HAP-1 (cell line): ENCODE results near the gene ARSJ.

Experiments
- DNase-seq, 2 experiments: peaks; one replicate each; pipeline ENCODE4 v3.0.0-alpha.2; 2016 to 2020; ENCODE audit warnings: low spot score in 2 of 2
- H3K27me3 ChIP-seq: fragments of 250-450 bp; sonication (Bioruptor Pico); 2 replicates; pipeline ENCODE4 v1.5.1; 2020; ENCODE audit warnings: low read depth, mild to moderate bottlenecking, moderate library complexity
- H3K36me3 ChIP-seq: fragments of 250-450 bp; sonication (Bioruptor Pico); replicated peaks from 2 replicates; pipeline ENCODE4 v1.5.1; 2020; ENCODE audit warnings: mild to moderate bottlenecking
- H3K4me1 ChIP-seq: fragments of 250-450 bp; sonication (Bioruptor Pico); 2 replicates; pipeline ENCODE4 v1.5.1; 2020; ENCODE audit warnings: mild to moderate bottlenecking
- H3K4me3 ChIP-seq: fragments of 250-450 bp; sonication (Bioruptor Pico); 2 replicates; pipeline ENCODE4 v1.5.1; 2020; ENCODE audit warnings: mild to moderate bottlenecking, moderate library complexity
- H3K9me3 ChIP-seq: fragments of 250-450 bp; sonication (Bioruptor Pico); 2 replicates; pipeline ENCODE4 v1.5.1; 2020; ENCODE audit warnings: mild to moderate bottlenecking, moderate library complexity
- in situ Hi-C: fragments of 300-500 bp; cut with MboI; formaldehyde crosslinking; loops from 3 replicates; pipeline ENCODE4 v1.14.3; 2020; ENCODE audit warnings: low sequenced_read_pairs, inconsistent platforms, mixed read lengths

ARSJ gene

DNA sequence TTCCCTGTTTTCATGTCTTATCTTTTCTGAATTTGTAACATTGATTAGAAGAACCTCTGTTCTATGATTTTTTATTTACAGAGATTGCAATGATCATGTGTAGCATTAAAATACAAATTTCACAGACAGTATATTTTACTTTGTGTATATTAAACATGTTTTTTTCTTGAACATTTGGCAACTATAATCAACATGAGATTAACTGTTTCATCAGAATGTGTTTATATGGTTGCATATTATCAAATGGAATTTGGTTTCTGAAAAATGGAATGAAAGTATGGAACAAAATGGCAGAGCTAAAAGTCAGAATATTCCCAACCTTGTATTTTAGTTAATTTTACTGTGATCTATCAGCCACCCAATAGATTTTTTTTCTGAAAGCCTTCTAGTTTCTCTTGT is 19.9 kb downstream of the ARSJ start:
- Histone ChIP-seq H3K9me3 (no peaks in the 10 kb centered on the region), H3K4me3 (no peak overlapping the region), H3K4me1 (peaks cover 6% of the 10 kb centered on the region), H3K36me3 (no peaks in the 10 kb centered on the region), H3K27me3 (no peaks in the 10 kb centered on the region)
- DNase-seq = no peak
- in situ Hi-C loops = loop anchor here (25.0 kb wide), 1 partner anchor 428 kb away; no protein-coding TSS in a partner anchor

DNA sequence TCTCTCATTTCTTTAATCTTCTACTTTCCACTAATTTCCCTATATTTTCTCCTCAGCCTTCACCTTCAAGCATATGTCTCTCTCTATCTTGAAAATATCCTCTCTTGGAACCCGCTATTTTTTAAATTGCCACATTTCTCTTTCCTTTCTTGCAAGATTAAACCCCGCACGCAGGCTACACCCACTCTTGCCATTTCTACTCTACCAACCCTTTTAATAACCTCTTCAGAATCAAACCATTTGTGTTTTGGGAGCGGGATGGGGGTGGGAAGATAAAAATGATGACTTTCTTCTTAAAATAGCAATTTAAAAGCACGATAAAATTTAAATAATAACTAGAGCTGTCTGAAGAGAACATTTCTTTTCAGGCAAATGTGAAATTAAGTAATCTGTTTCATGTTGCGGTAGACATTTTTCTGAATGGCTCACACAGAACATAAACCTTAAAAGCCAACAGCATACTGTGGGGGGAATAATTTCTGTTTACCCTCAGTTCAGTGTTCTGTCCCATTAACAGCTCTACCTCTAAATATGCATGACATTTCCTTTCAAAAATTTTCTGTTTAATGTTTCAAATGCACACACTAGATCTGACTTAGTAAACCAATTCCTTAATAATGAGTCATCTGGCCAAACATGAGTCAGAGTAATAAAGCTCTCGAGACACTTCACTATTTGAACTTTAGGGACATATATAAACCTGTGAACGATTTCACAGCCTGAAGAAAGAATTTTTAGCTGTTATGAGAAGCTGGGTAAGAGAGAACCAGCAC is 20.5 kb downstream of the ARSJ start:
- H3K36me3 ChIP-seq = no peaks in the 10 kb centered on the region
- H3K4me3 ChIP-seq = no peak overlapping the region
- no peaks in the 10 kb centered on the region for H3K27me3 ChIP-seq
- in situ Hi-C loops = loop anchor here (25.0 kb wide), 1 partner anchor 428 kb away; no protein-coding TSS in a partner anchor
- no peaks in the 10 kb centered on the region for H3K9me3 ChIP-seq
- peaks cover 6% of the 10 kb centered on the region for H3K4me1 ChIP-seq
- DNase-seq = peak in 1 of 2 experiments; percentile 32

DNA sequence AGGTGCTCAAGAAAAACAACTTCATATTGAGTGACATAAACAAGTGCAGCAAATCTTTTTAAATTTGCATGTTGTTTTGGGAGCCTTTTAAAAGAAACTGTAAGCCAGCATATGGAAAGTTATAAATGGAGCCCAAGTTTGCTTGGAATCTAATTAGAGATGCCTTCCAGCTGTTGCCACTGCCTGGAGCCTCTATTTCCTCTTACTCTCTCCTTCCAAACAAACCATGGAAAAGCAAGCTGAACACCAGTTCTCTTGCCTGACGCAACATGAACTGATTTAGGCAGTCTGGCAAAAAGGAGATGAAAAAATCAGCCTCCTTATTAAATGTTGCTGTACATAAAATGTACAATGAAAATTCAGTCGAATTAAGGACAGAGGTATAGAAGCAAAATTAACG is 21.5 kb downstream of the ARSJ start:
- Histone ChIP-seq H3K36me3 (no peaks in the 10 kb centered on the region), H3K9me3 (no peaks in the 10 kb centered on the region), H3K4me1 (peaks cover 6% of the 10 kb centered on the region), H3K27me3 (no peaks in the 10 kb centered on the region), H3K4me3 (no peak overlapping the region)
- DNase-seq = no peak
- in situ Hi-C loops = loop anchor here (25.0 kb wide), 1 partner anchor 429 kb away; no protein-coding TSS in a partner anchor

DNA sequence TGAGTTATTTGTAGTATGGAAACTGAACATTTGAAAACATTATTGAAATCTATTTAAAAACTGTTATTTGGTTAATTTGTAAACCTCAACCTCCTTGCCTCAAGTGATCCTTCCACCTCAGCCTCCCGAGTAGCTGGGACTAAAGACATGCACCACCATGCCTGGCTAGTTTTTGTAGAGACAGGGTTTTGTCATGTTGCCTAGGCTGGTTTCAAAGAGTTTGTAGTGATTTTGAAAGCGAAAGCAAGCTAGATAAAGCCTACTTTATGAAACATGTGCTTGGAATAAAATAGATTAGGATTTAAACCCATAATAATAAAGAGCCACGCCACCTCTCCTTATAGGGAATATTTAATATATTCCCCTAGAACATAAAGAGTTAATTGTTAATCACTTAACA is 23.5 kb downstream of the ARSJ start:
- Histone ChIP-seq H3K9me3 (no peaks in the 10 kb centered on the region), H3K4me3 (no peak overlapping the region), H3K4me1 (peaks cover 6% of the 10 kb centered on the region), H3K36me3 (no peaks in the 10 kb centered on the region), H3K27me3 (no peaks in the 10 kb centered on the region)
- in situ Hi-C loops = loop anchor here (25.0 kb wide), 1 partner anchor 431 kb away; no protein-coding TSS in a partner anchor
- no peak for DNase-seq

DNA sequence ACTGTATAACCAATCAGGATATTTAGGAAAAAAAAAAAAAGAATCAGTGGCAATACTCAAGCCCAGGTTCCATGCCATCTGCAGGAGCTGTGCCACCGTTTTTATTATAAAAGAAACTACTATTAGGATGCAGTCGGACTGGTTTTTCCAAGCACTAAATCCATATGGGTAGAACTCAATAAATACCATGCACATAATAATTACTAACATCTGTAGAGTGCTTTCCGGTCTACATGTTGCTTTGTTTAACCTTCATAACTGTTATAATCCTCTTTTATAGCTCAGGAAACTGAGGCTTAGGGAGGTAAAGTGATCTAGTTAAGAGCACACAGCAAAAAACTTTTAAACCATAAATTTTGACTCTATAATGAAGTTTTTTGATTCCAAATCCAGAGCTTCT is 24.0 kb downstream of the ARSJ start:
- H3K27me3 ChIP-seq = no peaks in the 10 kb centered on the region
- H3K4me1 ChIP-seq = peaks cover 6% of the 10 kb centered on the region
- H3K9me3 ChIP-seq = no peaks in the 10 kb centered on the region
- H3K36me3 ChIP-seq = no peaks in the 10 kb centered on the region
- DNase-seq = no peak
- in situ Hi-C loops = loop anchor here (25.0 kb wide), 1 partner anchor 432 kb away; no protein-coding TSS in a partner anchor
- no peak overlapping the region for H3K4me3 ChIP-seq

DNA sequence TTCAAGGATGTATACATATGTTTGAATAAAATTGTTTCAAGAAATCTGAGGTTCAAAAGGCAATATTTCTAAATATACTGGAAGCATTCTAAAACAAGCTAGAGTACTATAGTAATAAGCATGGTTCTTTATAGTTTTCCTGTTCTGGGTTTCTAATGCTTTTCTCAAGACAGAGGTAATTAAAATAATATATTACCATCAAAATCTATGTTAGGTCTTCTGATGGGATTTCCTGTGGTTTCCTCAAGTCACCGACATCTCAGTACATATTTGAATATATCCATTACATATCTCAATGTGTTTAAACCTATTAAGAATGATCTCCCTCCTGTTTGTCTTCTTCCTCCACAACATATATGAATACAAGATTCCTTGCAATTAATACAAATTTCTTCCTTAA is 25.6 kb downstream of the ARSJ start:
- no peak overlapping the region for H3K4me3 ChIP-seq
- H3K36me3 ChIP-seq = no peaks in the 10 kb centered on the region
- H3K4me1 ChIP-seq = peaks cover 3% of the 10 kb centered on the region
- in situ Hi-C loops = loop anchor here (25.0 kb wide), 1 partner anchor 433 kb away; no protein-coding TSS in a partner anchor
- no peaks in the 10 kb centered on the region for H3K27me3 ChIP-seq
- DNase-seq = no peak
- no peaks in the 10 kb centered on the region for H3K9me3 ChIP-seq

DNA sequence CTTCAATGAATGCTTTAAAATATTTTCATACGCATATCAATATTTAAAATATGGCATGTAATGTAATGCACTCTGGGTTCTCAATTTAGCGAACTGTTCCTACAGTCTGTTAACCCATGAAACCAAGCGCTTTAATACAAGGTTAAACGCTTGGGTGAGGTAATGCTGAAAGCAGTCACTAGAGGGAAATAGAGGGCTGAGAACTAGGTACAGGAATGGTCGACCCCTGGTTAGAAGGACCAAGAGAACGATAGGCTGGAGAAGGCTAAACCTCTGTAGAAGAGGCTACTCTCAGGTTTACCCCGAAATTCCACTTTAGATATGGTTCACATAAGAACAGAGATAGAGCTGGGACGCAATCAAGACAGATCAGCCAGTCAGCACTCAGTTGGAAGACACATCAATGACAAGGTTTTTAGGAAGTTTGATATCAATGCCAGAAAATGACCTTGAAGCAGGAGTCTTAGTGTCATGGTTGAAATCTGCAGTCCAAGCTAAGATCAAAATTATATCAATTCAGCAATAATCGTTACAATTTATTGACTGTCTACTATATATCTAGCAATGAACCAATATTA is 26.9 kb downstream of the ARSJ start:
- in situ Hi-C loops = loop anchor here (25.0 kb wide), 1 partner anchor 435 kb away; no protein-coding TSS in a partner anchor
- Histone ChIP-seq H3K4me1 (peaks cover 2% of the 10 kb centered on the region; the same call in 1 of the 2 replicates), H3K4me3 (no peak overlapping the region), H3K27me3 (no peaks in the 10 kb centered on the region), H3K36me3 (no peaks in the 10 kb centered on the region), H3K9me3 (no peaks in the 10 kb centered on the region)
- DNase-seq = peak; percentile 51 to 69

DNA sequence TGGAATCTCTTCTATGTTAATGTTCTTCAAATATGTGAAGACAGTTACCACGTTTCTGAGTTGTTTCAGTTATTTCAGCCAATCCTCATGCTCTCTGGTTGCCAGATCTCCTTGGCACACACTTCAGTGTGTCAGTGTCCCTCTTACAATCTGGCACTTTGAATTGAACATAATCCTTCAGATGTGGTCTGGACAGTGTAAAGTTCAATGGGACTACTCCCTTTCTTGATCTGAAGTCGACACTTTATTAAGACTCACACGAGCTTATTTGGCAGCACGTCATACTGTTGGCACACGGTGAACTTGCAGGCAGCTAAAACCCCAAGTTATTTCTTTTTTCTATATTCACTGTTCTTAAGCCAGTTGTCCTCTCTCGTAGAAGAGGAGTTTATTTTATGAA is 28.2 kb downstream of the ARSJ start:
- DNase-seq = no peak
- no peaks in the 10 kb centered on the region for H3K36me3 ChIP-seq
- H3K27me3 ChIP-seq = no peaks in the 10 kb centered on the region
- peaks cover 5% of the 10 kb centered on the region for H3K4me1 ChIP-seq
- H3K9me3 ChIP-seq = no peaks in the 10 kb centered on the region
- in situ Hi-C loops = loop anchor here (25.0 kb wide), 1 partner anchor 436 kb away; no protein-coding TSS in a partner anchor
- H3K4me3 ChIP-seq = no peak overlapping the region

DNA sequence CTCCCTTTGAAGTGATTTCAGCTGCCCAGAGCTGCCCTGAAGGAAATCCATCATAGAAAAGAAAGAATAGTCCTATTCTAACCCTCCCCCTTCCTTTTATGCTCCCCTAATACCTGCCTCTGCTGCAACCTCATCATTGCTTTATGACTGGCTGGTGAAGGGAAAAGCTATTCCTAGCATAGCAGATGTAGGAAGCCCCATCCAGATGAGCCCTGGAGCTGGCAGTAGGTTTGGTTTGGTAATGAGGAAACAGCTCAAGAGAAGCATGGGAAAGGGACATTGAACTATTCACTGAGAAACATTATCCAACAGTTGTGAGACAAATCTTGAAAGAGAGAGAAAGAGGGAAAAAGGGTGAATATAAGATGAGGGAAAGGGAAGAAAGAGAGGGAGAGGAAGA is 29.2 kb downstream of the ARSJ start:
- no peaks in the 10 kb centered on the region for H3K9me3 ChIP-seq
- no peaks in the 10 kb centered on the region for H3K36me3 ChIP-seq
- H3K4me3 ChIP-seq = no peak overlapping the region
- DNase-seq = no peak
- H3K4me1 ChIP-seq = peaks cover 15% of the 10 kb centered on the region
- H3K27me3 ChIP-seq = no peaks in the 10 kb centered on the region
- in situ Hi-C loops = loop anchor here (25.0 kb wide), 1 partner anchor 437 kb away; no protein-coding TSS in a partner anchor

DNA sequence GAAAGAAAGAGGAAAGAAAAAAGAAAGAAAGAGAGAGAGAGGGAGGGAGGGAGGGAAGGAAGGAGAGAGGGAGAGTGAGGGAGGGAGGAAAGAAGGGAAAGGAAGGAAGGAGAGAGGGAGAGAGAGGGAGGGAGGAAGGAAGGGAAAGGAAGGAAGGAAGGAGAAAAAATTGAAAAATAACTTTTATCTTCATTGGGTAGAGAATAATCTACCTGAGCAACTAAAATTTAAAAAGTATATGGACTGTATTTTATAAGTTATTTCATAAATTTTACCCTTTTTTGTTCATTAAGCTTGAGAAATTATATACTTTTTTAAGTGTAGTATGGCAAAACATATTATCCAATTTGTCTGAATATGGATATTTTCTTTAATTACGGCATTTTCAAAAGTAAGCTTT is 32.0 kb downstream of the ARSJ start:
- in situ Hi-C loops = no loop called here
- Histone ChIP-seq H3K4me3 (no peak overlapping the region), H3K4me1 (peaks cover 15% of the 10 kb centered on the region), H3K9me3 (no peaks in the 10 kb centered on the region), H3K36me3 (no peaks in the 10 kb centered on the region), H3K27me3 (no peaks in the 10 kb centered on the region)
- DNase-seq = no peak

DNA sequence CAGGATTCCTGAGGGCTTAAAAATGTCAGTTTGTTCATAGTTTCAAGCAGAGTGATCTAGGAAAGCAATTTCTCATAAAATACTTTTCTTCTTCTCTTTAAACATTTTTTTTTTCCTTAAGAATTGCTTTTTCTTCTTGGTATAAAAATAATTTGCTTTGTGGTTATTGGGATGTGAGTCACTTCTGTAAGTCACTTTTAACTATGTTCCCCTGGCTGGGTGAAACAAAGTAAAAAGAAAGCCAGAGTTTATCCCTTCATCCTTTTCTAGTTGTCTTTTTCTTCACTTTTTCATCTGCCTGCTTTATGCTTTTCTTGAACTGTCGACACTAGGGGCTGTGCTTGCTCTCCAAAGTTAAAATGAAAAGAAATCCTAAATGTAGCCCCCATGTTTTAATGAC is 33.5 kb downstream of the ARSJ start:
- Histone ChIP-seq H3K9me3 (no peaks in the 10 kb centered on the region), H3K4me1 (peaks cover 15% of the 10 kb centered on the region), H3K27me3 (no peaks in the 10 kb centered on the region), H3K4me3 (no peak overlapping the region), H3K36me3 (no peaks in the 10 kb centered on the region)
- in situ Hi-C loops = no loop called here
- DNase-seq = peak in 1 of 2 experiments; percentile 10

DNA sequence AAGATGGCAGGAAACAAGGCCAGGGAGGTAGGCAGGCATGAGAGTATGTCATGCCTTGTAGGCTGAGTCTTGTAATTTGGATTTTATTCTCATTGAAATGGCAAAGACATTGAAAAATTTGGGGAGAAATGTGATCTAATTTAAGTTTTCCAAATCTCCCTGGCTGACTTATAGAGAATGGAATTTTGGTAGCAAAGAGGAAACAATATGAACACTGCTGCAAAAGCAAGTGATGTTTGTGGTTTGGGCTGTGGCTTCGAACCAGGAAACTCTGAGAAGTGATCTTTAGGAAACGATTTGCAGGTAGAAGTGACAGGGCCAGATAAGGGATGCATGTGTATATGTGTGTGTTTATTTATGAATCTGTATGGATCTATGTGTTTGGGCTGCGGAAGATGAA is 35.6 kb downstream of the ARSJ start:
- Histone ChIP-seq H3K4me3 (no peak overlapping the region), H3K9me3 (no peaks in the 10 kb centered on the region), H3K27me3 (no peaks in the 10 kb centered on the region), H3K4me1 (peaks cover 12% of the 10 kb centered on the region), H3K36me3 (no peaks in the 10 kb centered on the region)
- no peak for DNase-seq
- in situ Hi-C loops = no loop called here

DNA sequence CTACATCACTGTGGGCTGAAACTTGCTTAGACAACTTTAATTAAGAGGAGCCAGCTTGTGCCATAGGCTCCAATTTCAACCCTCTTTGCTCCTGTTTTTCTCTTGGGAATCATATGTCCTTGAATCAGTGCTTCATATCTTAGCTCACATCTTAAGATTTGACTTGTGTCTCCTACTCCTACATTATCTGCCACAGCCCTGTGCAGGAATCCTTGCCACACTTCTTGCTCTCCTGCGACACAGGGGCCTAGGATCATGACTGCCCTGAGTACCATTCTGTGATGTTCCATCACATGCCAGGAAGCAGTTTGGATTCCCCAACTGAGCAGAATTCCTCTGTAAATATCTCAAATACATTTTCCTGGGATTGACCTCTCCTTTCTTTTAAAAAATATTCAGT is 36.4 kb downstream of the ARSJ start:
- no peak for DNase-seq
- H3K4me3 ChIP-seq = no peak overlapping the region
- in situ Hi-C loops = no loop called here

DNA sequence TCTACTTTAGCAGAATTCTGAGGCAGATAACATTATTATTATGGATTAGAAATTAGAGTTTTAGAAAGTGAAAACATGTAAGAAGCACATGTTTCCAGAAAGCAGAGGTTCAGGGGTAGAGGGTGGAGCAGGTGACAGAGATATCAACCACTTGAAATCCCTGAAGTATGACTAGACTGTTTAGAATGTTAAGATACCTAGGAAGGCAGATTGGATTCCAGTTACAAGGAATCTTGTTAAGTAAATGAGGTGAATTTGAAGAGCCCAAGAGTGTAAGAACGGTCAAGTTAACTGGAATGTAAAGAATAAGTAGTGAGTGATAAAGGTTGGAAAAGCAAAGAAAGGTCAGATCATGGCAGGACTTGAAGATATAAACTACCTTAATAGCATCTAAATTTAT is 37.6 kb downstream of the ARSJ start:
- Histone ChIP-seq H3K4me1 (peaks cover 12% of the 10 kb centered on the region), H3K36me3 (no peaks in the 10 kb centered on the region), H3K27me3 (no peaks in the 10 kb centered on the region), H3K4me3 (no peak overlapping the region), H3K9me3 (no peaks in the 10 kb centered on the region)
- no peak for DNase-seq
- in situ Hi-C loops = no loop called here

More for the DNA sequence above, 36.4 kb downstream of the ARSJ start:
- Histone ChIP-seq H3K4me1 (peaks cover 12% of the 10 kb centered on the region), H3K27me3 (no peaks in the 10 kb centered on the region), H3K36me3 (no peaks in the 10 kb centered on the region), H3K9me3 (no peaks in the 10 kb centered on the region)
